ENCODE results near the gene KLHL17. TPM values are rescaled to one million over a fixed set of nuclear protein-coding genes. Genes with fewer than 3 reads are reported as not detected.

Gene KLHL17
- total and polyA plus RNA-seq, 9 of the 15 experiments (the other 6 are each of a cell fraction or from before 2014, with no cell fraction given), result 0.14 to 84.8 (median 13.0) TPM

- TF ChIP-seq ZNF511 (CRISPR knock-in tag; IDR thresholded peaks at IDR 0.05) (no peak), CBFA2T2 (conservative IDR thresholded peaks at IDR 0.05) (peak; percentile 28; the same call in 1 of the 2 replicates), NCOA1 (IDR thresholded peaks at IDR 0.05; ENCODE audit: low read depth) (no peak), FOXK1 (CRISPR knock-in tag; IDR thresholded peaks at IDR 0.05; ENCODE audit: borderline replicate concordance) (no peak), ZBTB40 (IDR thresholded peaks at IDR 0.05) (no peak), ZBTB40 (CRISPR knock-in tag; IDR thresholded peaks at IDR 0.05) (no peak), ARID1B (IDR thresholded peaks at IDR 0.05) (peak; percentile 26; the same call in 1 of the 2 replicates), DPF2 (IDR thresholded peaks at IDR 0.05) (0 out of 2 replicates have a peak, but pooled peaks have one; percentile 40), BHLHE40 (IDR thresholded peaks at IDR 0.05; ENCODE audit: low read length) (peak; percentile 43), CUX1 (CRISPR knock-in tag; IDR thresholded peaks at IDR 0.05) (no peak)
Measured at GRCh38 chr1:910881-911721, 49.3 kb upstream of the KLHL17 start (continued).
